ENCODE measurements around the gene RAB11FIP4.

The RAB11FIP4 gene

GRCh38 chr17:31548709-31549108, 157.2 kb downstream of the RAB11FIP4 start:
- no peak for DNase-seq (ENCODE audit: low read depth in 2 of 2)

- DNase-seq (ENCODE audit: low read depth in 2 of 2), result peak in 1 of 2 donors; percentile 23
Measured at GRCh38 chr17:31549121-31549524, 157.6 kb downstream of the RAB11FIP4 start.

GRCh38 chr17:31549525-31550388, 158.3 kb downstream of the RAB11FIP4 start:
- peak; percentile 88 to 89 for DNase-seq (ENCODE audit: low read depth in 2 of 2)

GRCh38 chr17:31550389-31551056, 159.0 kb downstream of the RAB11FIP4 start:
- DNase-seq (ENCODE audit: low read depth in 2 of 2), result no peak

- DNase-seq (ENCODE audit: low read depth in 2 of 2), result no peak
Measured at GRCh38 chr17:31552568-31552967, 161.1 kb downstream of the RAB11FIP4 start.

GRCh38 chr17:31553506-31553905, 162.0 kb downstream of the RAB11FIP4 start:
- no peak for DNase-seq (ENCODE audit: low read depth in 2 of 2)

GRCh38 chr17:31554930-31555329, 163.5 kb downstream of the RAB11FIP4 start:
- no peak for DNase-seq (ENCODE audit: low read depth in 2 of 2)

- no peak for DNase-seq (ENCODE audit: low read depth in 2 of 2)
Measured at GRCh38 chr17:31556969-31557645, 165.6 kb downstream of the RAB11FIP4 start.

GRCh38 chr17:31558748-31559583, 167.5 kb downstream of the RAB11FIP4 start:
- DNase-seq (ENCODE audit: low read depth in 2 of 2), result peak; percentile 8 to 42

GRCh38 chr17:31559584-31560501, 168.4 kb downstream of the RAB11FIP4 start:
- no peak for DNase-seq (ENCODE audit: low read depth in 2 of 2)

GRCh38 chr17:31560616-31561235, 169.3 kb downstream of the RAB11FIP4 start:
- no peak for DNase-seq (ENCODE audit: low read depth in 2 of 2)

- no peak for DNase-seq (ENCODE audit: low read depth in 2 of 2)
Measured at GRCh38 chr17:31561469-31562375, 170.2 kb downstream of the RAB11FIP4 start.

- no peak for DNase-seq (ENCODE audit: low read depth in 2 of 2)
Measured at GRCh38 chr17:31562376-31562840, 170.9 kb downstream of the RAB11FIP4 start.

- DNase-seq (ENCODE audit: low read depth in 2 of 2), result no peak
Measured at GRCh38 chr17:31564291-31564690, 172.8 kb downstream of the RAB11FIP4 start.

GRCh38 chr17:31564883-31565301, 173.4 kb downstream of the RAB11FIP4 start:
- DNase-seq (ENCODE audit: low read depth in 2 of 2), result no peak

GRCh38 chr17:31565652-31566051, 174.2 kb downstream of the RAB11FIP4 start:
- no peak for DNase-seq (ENCODE audit: low read depth in 2 of 2)

GRCh38 chr17:31566247-31566991, 174.9 kb downstream of the RAB11FIP4 start:
- DNase-seq (ENCODE audit: low read depth in 2 of 2), result no peak

- no peak for DNase-seq (ENCODE audit: low read depth in 2 of 2)
Measured at GRCh38 chr17:31566992-31567373, 175.5 kb downstream of the RAB11FIP4 start.

Measured in stimulated activated CD4-positive, alpha-beta T cell treated with anti-CD3 and anti-CD28 coated beads, Interleukin-15, amount 100 ng/mL, for 48 hours (primary cell).